GM19397 (cell line): ENCODE data around the gene GAST.
A peak's percentile ranks its signal among the peaks of the same experiment; 100 is the strongest.
"Not testable (repeated sequence)": the region's sequence is repeated elsewhere in the genome, so short reads cannot be mapped to it uniquely, and the experiment has no call there.

Experiments
- ATAC-seq: cut with Tn5 transposase; IDR thresholded peaks from one replicate; pipeline ENCODE4 v1.9.1; 2021; ENCODE audit warnings: mild to moderate bottlenecking, moderate library complexity; ENCODE audit not compliant: unreplicated experiment

GAST gene

GRCh38 chr17:41683441-41684007 is 28.6 kb upstream of the GAST start:
- no peak for ATAC-seq

- no peak for ATAC-seq
Measured at GRCh38 chr17:41684035-41684434, 28.1 kb upstream of the GAST start.

- not testable (repeated sequence) for ATAC-seq
Measured at GRCh38 chr17:41685753-41686152, 26.4 kb upstream of the GAST start.

- ATAC-seq: no peak
Measured at GRCh38 chr17:41686281-41686680, 25.9 kb upstream of the GAST start.

GRCh38 chr17:41687828-41688640 is 24.1 kb upstream of the GAST start:
- no peak for ATAC-seq

GRCh38 chr17:41688641-41689496 is 23.3 kb upstream of the GAST start, which contains the start of gene EIF1:
Gene EIF1 (plus strand): TSS chr17:41688885. CDS start chr17:41689039, 154 bp downstream.
- ATAC-seq: peak; percentile 78

- no peak for ATAC-seq
Measured at GRCh38 chr17:41689497-41690299, 22.4 kb upstream of the GAST start.

- ATAC-seq: no peak
Measured at GRCh38 chr17:41690497-41690896, 21.6 kb upstream of the GAST start.

- no peak for ATAC-seq
Measured at GRCh38 chr17:41691031-41691777, 20.9 kb upstream of the GAST start.

- no peak for ATAC-seq
Measured at GRCh38 chr17:41692722-41693521, 19.2 kb upstream of the GAST start.

- no peak for ATAC-seq
Measured at GRCh38 chr17:41695134-41695661, 16.9 kb upstream of the GAST start.

- no peak for ATAC-seq
Measured at GRCh38 chr17:41695954-41696757, 16.0 kb upstream of the GAST start.

- ATAC-seq: no peak
Measured at GRCh38 chr17:41697122-41697962, 14.8 kb upstream of the GAST start.

GRCh38 chr17:41700843-41701242 is 11.3 kb upstream of the GAST start:
- not testable (repeated sequence) for ATAC-seq

GRCh38 chr17:41702712-41703111 is 9.4 kb upstream of the GAST start:
- ATAC-seq: no peak

GRCh38 chr17:41705271-41705991 is 6.7 kb upstream of the GAST start:
- ATAC-seq: no peak
